ENCODE data around the gene LRMDA.
"Not testable (repeated sequence)": the region's sequence is repeated elsewhere in the genome, so short reads cannot be mapped to it uniquely, and the experiment has no call there.

- not testable (repeated sequence) for TF ChIP-seq CTCF, EZH2phosphoT487 (IDR thresholded peaks at IDR 0.05)
These were observed 629.6 kb downstream of the LRMDA start for GRCh38 chr10:76060993-76061392.

Measured in neural progenitor cell (in vitro differentiated cells).